Right lobe of liver (tissue), 6 donors: Measurements from ENCODE around the gene ATAD1. TPM values are rescaled to one million over a fixed set of nuclear protein-coding genes. Genes with fewer than 3 reads are reported as not detected.
"Not testable (repeated sequence)": the region's sequence is repeated elsewhere in the genome, so short reads cannot be mapped to it uniquely, and the experiment has no call there.

Experiments used
- ATAC-seq, 4 donors: fragments of 200-7000 bp; cut with Tn5 transposase; one replicate each; pipeline ENCODE4 v1.9.1; 2020; ENCODE audit warnings: mild to moderate bottlenecking in 4 of 4, moderate library complexity in 4 of 4
- DNase-seq, 3 donors: peaks; one replicate each; pipeline ENCODE4 v3.0.0-alpha.2; 2020
- H3K27ac ChIP-seq, 3 donors: fragments of 200-600 bp; one replicate each; pipeline ENCODE4 v1.8.0; 2022
- H3K27me3 ChIP-seq, 2 donors: fragments of 200-600 bp; one replicate each; pipeline ENCODE4 v1.8.0; 2022
- H3K36me3 ChIP-seq, 4 donors: fragments of 200-600 bp; sonication (generic) in 1 of 4; one replicate each; pipeline versions ENCODE4 v1.5.1 to v1.8.0; 2017 to 2022; ENCODE audit warnings: control low read depth in 1 of 4
- H3K4me1 ChIP-seq, 4 donors: fragments of 200-600 bp; sonication (generic) in 1 of 4; one replicate each; pipeline versions ENCODE4 v1.5.1 to v1.8.0; 2017 to 2022; ENCODE audit warnings: control low read depth in 1 of 4
- H3K4me3 ChIP-seq, 3 donors: fragments of 200-600 bp; one replicate each; pipeline ENCODE4 v1.8.0; 2022
- H3K9me3 ChIP-seq, 4 donors: fragments of 200-600 bp; sonication (generic) in 1 of 4; one replicate each; pipeline versions ENCODE4 v1.5.1 to v1.8.0; 2017 to 2022; ENCODE audit warnings: control low read depth in 1 of 4
- CTCF ChIP-seq, 4 donors: fragments of 200-600 bp in 3 of 4; fragments of 450-650 bp in 1 of 4; IDR thresholded peaks; one replicate each; pipeline versions ENCODE4 v1.5.1 to v1.8.0; 2016 to 2022; ENCODE audit warnings: antibody characterized with exemption in 4 of 4, mild to moderate bottlenecking in 2 of 4
- POLR2A ChIP-seq: fragments of 450-650 bp; IDR thresholded peaks from one replicate; pipeline ENCODE4 v1.6.1; 2017; ENCODE audit warnings: antibody characterized with exemption, mild to moderate bottlenecking
- WGBS: methylation state at CpG from one replicate; pipeline ENCODE4 v1.1.6; 2018; ENCODE audit warnings: low coverage, low lambda C conversion rate; ENCODE audit not compliant: insufficient coverage; ENCODE audit errors: missing lambda C conversion rate; 5-methylcytosine and 5-hydroxymethylcytosine counted together
- intact Hi-C, 2 donors: fragments of 100-400 bp; cut with DNase I; formaldehyde crosslinking; loops; one replicate each; pipeline versions ENCODE4 v1.11.2 to v1.14.1; 2022
- total RNA-seq, 6 experiments: library from RNA; depleted of rRNA in 2 of 6; stranded (reverse); fragments of >200 nt in 2 of 6; fragmentation: NEBNext Ultra II Directional in 3 of 6; extraction: Animal tissue kit (Norgen Biotek cat#: 25700) in 3 of 6; gene quantifications; one replicate each; pipeline versions ENCODE4 v1.1.0 to v1.2.4, GENCODE V29; 2016 to 2023
- donor health status: DM: no; HTN: yes; CAD: no.
- donor health status: DM: no; HTN: no; CAD: no.
- donor health status: DM: no; HTN: no; CAD: no.
- donor health status: DM: no; HTN: yes; CAD: no.
- donor health status: DM: no; HTN: yes; CAD: no.

Gene ATAD1
- total RNA-seq, 6 experiments from 2014 or later: 17.4 to 24.2 (median 22.3) TPM

GRCh38 chr10:87861953-87862678 lies 44.1 kb upstream of the ATAD1 start:
- no peak for TF ChIP-seq CTCF (IDR thresholded peaks at IDR 0.05)
- TF ChIP-seq POLR2A: peak; percentile 56
- Histone ChIP-seq H3K4me3 (peak overlapping the region; percentile 69 to 86 (median 70)), H3K36me3 (no peaks in the 10 kb centered on the region), H3K27me3 (no peaks in the 10 kb centered on the region), H3K27ac (peak overlapping the region; percentile 93 to 98 (median 97)), H3K4me1 (peaks cover 0 to 11% (median 5%) of the 10 kb centered on the region in 4 donors), H3K9me3 (no peaks in the 10 kb centered on the region)
- intact Hi-C loops: loop anchor here in 1 of 2 donors (10.0 kb wide), 1 partner anchor 253 kb away; no protein-coding TSS in a partner anchor
- 0% methylated on average over 8 of the region's 57 CpGs for WGBS
- peak; percentile 97 to 98 (median 97) for DNase-seq
- peak; percentile 71 to 85 (median 80) for ATAC-seq

DNA sequence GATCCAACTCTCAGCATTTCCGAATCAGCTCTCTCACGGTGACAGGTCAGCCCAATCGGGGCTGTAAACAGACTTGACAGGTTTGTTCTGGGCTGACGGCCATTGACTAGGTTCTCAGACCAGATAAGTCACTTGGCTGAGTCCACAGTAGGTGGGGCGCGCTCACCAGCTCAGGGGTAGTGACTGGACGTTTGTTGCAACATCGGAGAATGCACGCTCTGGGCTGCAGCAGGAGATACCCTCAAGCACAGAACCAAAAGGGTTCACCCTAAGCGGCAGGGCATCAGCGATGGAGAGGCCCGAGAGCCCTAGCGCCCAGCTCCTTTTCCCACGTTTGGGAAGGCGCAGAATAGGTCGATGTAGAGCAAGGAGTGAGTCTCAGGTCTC lies 43.5 kb upstream of the ATAD1 start:
- H3K36me3 ChIP-seq: no peaks in the 10 kb centered on the region
- intact Hi-C loops: loop anchor here in 1 of 2 donors (10.0 kb wide), 1 partner anchor 253 kb away; no protein-coding TSS in a partner anchor
- H3K27me3 ChIP-seq: no peaks in the 10 kb centered on the region
- DNase-seq (peak; percentile 92 to 96 (median 95)), ATAC-seq (peak; percentile 58 to 73 (median 68))
- H3K4me3 ChIP-seq: peak overlapping the region; percentile 69 to 86 (median 70)
- 0% methylated on average over 11 of the region's 16 CpGs for WGBS
- TF ChIP-seq CTCF (IDR thresholded peaks at IDR 0.05) (peak in 2 of 4 donors; percentile 17 to 27), POLR2A (peak; percentile 25)
- H3K9me3 ChIP-seq: no peaks in the 10 kb centered on the region
- peaks cover 0 to 11% (median 5%) of the 10 kb centered on the region in 4 donors for H3K4me1 ChIP-seq
- peak overlapping the region; percentile 93 to 98 (median 97) for H3K27ac ChIP-seq

DNA sequence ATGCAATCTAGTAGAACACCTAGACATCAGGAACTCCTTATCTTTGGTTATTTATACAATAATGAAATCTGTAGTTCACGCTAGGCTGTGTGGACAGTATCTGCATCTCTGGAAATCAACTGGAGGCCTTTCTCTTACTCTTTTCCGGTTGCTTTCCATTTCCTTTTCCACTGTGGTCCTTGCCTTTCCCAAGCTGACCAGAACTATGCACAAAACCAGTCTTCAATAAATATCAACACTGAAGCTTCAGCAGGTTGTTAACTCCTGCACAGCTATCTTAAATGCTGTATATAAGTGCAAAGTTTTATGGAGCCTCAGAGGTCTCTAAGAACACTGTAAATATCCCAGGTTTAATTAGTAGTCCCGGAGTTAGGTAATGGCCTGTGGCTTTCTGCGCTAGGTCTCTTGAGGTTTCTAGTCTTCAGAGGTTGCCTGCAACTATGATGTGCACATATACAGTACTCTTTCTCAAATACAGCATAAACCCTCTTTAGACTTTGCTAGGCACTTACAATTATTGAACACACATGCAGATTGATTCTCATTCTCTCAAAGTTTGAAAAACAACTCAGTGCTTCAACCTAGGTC lies 42.9 kb upstream of the ATAD1 start:
- DNase-seq: no peak
- intact Hi-C loops: loop anchor here in 1 of 2 donors (10.0 kb wide), 1 partner anchor 254 kb away; no protein-coding TSS in a partner anchor
- Histone ChIP-seq H3K27me3 (no peaks in the 10 kb centered on the region), H3K27ac (peak overlapping the region; percentile 93 to 98 (median 97)), H3K4me3 (peak overlapping the region in 2 of 3 donors; percentile 69 to 70), H3K36me3 (no peaks in the 10 kb centered on the region), H3K4me1 (peaks cover 0 to 11% (median 5%) of the 10 kb centered on the region in 4 donors), H3K9me3 (no peaks in the 10 kb centered on the region)
- 42% methylated on average over 4 of the region's 4 CpGs for WGBS
- no peak for TF ChIP-seq POLR2A
- no peak for TF ChIP-seq CTCF (IDR thresholded peaks at IDR 0.05)
- ATAC-seq: no peak

DNA sequence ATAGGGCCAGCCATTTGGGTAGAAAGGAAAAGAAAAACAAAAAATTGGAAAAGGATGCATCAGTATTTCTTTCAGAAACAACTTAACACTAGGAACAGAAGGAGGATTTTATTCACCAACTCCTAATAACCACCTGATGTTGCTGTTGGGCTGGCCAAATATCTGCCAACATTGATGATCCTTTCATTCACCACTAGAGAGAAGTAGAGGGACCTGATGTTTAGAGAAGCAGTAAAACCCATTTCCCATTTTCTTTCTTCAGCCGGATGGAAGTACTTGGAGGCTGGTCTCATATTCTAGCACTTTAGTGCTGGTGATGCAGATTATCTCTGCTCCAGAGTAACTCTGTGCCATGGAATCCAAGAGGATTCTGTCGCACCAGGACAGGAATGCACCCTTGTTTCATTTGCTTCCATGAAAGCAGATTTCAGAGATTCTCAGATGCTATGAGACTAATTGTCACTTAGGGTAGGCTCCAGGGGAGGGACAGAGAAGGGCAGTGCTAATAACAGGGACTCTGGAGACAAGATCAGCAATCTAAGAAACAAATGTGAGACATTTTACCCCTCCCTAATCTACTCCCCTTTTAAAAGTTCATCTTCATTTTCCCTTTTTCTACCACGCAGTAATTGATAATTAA lies 42.2 kb upstream of the ATAD1 start:
- Histone ChIP-seq H3K4me1 (peaks cover 0 to 11% (median 5%) of the 10 kb centered on the region in 4 donors), H3K27me3 (no peaks in the 10 kb centered on the region), H3K27ac (peak overlapping the region in 2 of 3 donors; percentile 93 to 97), H3K9me3 (no peaks in the 10 kb centered on the region), H3K36me3 (no peaks in the 10 kb centered on the region), H3K4me3 (no peak overlapping the region)
- peak; percentile 54 to 76 (median 60) for TF ChIP-seq CTCF (IDR thresholded peaks at IDR 0.05)
- TF ChIP-seq POLR2A: no peak
- WGBS: 43% methylated on average over 3 of the region's 3 CpGs
- DNase-seq: no peak
- ATAC-seq: peak in 1 of 4 donors; percentile 8
- intact Hi-C loops: loop anchor here in 1 of 2 donors (10.0 kb wide), 1 partner anchor 255 kb away; no protein-coding TSS in a partner anchor

GRCh38 chr10:87855665-87856064 lies 37.6 kb upstream of the ATAD1 start:
- not testable (repeated sequence) for H3K27me3 ChIP-seq, H3K36me3 ChIP-seq, H3K9me3 ChIP-seq, H3K27ac ChIP-seq, ATAC-seq, DNase-seq, H3K4me3 ChIP-seq
- H3K4me1 ChIP-seq: peaks cover 0 to 10% (median 4%) of the 10 kb centered on the region in 4 donors
- intact Hi-C loops: loop anchor here (10.0 kb wide), 2 partner anchors 539 to 699 kb away; no protein-coding TSS in a partner anchor
- 76% methylated on average over 4 of the region's 4 CpGs for WGBS

DNA sequence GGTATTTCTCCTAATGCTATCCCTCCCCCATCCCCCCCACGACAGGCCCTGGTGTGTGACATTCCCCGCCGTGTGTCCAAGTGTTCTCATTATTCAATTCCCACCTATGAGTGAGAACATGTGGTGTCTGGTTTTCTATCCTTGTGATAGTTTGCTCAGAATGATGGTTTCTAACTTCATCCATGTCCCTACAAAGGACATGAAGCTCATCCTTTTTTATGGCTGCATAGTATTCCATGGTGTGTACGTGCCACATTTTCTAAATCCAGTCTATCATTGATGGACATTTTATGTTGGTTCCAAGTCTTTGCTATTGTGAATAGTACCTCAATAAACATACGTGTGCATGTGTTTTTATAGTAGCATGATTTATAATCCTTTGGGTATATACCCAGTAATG lies 37.2 kb upstream of the ATAD1 start:
- intact Hi-C loops: loop anchor here (10.0 kb wide), 2 partner anchors 540 to 700 kb away; no protein-coding TSS in a partner anchor
- not testable (repeated sequence) for H3K9me3 ChIP-seq, H3K4me3 ChIP-seq, H3K27ac ChIP-seq, H3K27me3 ChIP-seq, H3K4me1 ChIP-seq, H3K36me3 ChIP-seq, ATAC-seq, DNase-seq
- WGBS: 92% methylated on average over 5 of the region's 5 CpGs
